Right lobe of liver (tissue), 6 donors: ENCODE measurements around the gene SCYL1. TPM values are rescaled to one million over a fixed set of nuclear protein-coding genes. Genes with fewer than 3 reads are reported as not detected.

Experiments used
- ATAC-seq, 4 donors: fragments of 200-7000 bp; cut with Tn5 transposase; one replicate each; pipeline ENCODE4 v1.9.1; 2020; ENCODE audit warnings: mild to moderate bottlenecking in 4 of 4, moderate library complexity in 4 of 4
- DNase-seq, 3 donors: peaks; one replicate each; pipeline ENCODE4 v3.0.0-alpha.2; 2020
- H3K27ac ChIP-seq, 3 donors: fragments of 200-600 bp; one replicate each; pipeline ENCODE4 v1.8.0; 2022
- H3K27me3 ChIP-seq, 2 donors: fragments of 200-600 bp; one replicate each; pipeline ENCODE4 v1.8.0; 2022
- H3K36me3 ChIP-seq, 4 donors: fragments of 200-600 bp; sonication (generic) in 1 of 4; one replicate each; pipeline versions ENCODE4 v1.5.1 to v1.8.0; 2017 to 2022; ENCODE audit warnings: control low read depth in 1 of 4
- H3K4me1 ChIP-seq, 4 donors: fragments of 200-600 bp; sonication (generic) in 1 of 4; one replicate each; pipeline versions ENCODE4 v1.5.1 to v1.8.0; 2017 to 2022; ENCODE audit warnings: control low read depth in 1 of 4
- H3K4me3 ChIP-seq, 3 donors: fragments of 200-600 bp; one replicate each; pipeline ENCODE4 v1.8.0; 2022
- H3K9me3 ChIP-seq, 4 donors: fragments of 200-600 bp; sonication (generic) in 1 of 4; one replicate each; pipeline versions ENCODE4 v1.5.1 to v1.8.0; 2017 to 2022; ENCODE audit warnings: control low read depth in 1 of 4
- POLR2A ChIP-seq: fragments of 450-650 bp; IDR thresholded peaks from one replicate; pipeline ENCODE4 v1.6.1; 2017; ENCODE audit warnings: antibody characterized with exemption, mild to moderate bottlenecking
- WGBS: methylation state at CpG from one replicate; pipeline ENCODE4 v1.1.6; 2018; ENCODE audit warnings: low coverage, low lambda C conversion rate; ENCODE audit not compliant: insufficient coverage; ENCODE audit errors: missing lambda C conversion rate; 5-methylcytosine and 5-hydroxymethylcytosine counted together
- intact Hi-C, 2 donors: fragments of 100-400 bp; cut with DNase I; formaldehyde crosslinking; loops; one replicate each; pipeline versions ENCODE4 v1.11.2 to v1.14.1; 2022
- total RNA-seq, 6 experiments: library from RNA; depleted of rRNA in 2 of 6; stranded (reverse); fragments of >200 nt in 2 of 6; fragmentation: NEBNext Ultra II Directional in 3 of 6; extraction: Animal tissue kit (Norgen Biotek cat#: 25700) in 3 of 6; gene quantifications; one replicate each; pipeline versions ENCODE4 v1.1.0 to v1.2.4, GENCODE V29; 2016 to 2023
- TF ChIP-seq, protein P1 (sequence below), 4 donors: fragments of 200-600 bp in 3 of 4; fragments of 450-650 bp in 1 of 4; IDR thresholded peaks; one replicate each; pipeline versions ENCODE4 v1.5.1 to v1.8.0; 2016 to 2022; ENCODE audit warnings: antibody characterized with exemption in 4 of 4, mild to moderate bottlenecking in 2 of 4
- donor health status: DM: no; HTN: yes; CAD: no.
- donor health status: DM: no; HTN: no; CAD: no.
- donor health status: DM: no; HTN: no; CAD: no.
- donor health status: DM: no; HTN: yes; CAD: no.
- donor health status: DM: no; HTN: yes; CAD: no.

Gene SCYL1
- total RNA-seq, 6 experiments from 2014 or later = 51.3 to 82.3 (median 57.0) TPM

GRCh38 chr11:65489706-65490320 is 35.1 kb upstream of the SCYL1 start:
- Histone ChIP-seq H3K9me3 (no peaks in the 10 kb centered on the region), H3K4me1 (peaks cover 0 to 46% (median 34%) of the 10 kb centered on the region in 4 donors), H3K27ac (peak overlapping the region; percentile 58 to 100 (median 94)), H3K36me3 (no peaks in the 10 kb centered on the region), H3K27me3 (no peaks in the 10 kb centered on the region), H3K4me3 (no peak overlapping the region)
- intact Hi-C loops = no loop called here
- no peak for ATAC-seq
- TF ChIP-seq, protein P1, sequence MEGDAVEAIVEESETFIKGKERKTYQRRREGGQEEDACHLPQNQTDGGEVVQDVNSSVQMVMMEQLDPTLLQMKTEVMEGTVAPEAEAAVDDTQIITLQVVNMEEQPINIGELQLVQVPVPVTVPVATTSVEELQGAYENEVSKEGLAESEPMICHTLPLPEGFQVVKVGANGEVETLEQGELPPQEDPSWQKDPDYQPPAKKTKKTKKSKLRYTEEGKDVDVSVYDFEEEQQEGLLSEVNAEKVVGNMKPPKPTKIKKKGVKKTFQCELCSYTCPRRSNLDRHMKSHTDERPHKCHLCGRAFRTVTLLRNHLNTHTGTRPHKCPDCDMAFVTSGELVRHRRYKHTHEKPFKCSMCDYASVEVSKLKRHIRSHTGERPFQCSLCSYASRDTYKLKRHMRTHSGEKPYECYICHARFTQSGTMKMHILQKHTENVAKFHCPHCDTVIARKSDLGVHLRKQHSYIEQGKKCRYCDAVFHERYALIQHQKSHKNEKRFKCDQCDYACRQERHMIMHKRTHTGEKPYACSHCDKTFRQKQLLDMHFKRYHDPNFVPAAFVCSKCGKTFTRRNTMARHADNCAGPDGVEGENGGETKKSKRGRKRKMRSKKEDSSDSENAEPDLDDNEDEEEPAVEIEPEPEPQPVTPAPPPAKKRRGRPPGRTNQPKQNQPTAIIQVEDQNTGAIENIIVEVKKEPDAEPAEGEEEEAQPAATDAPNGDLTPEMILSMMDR (IDR thresholded peaks at IDR 0.05) = no peak
- TF ChIP-seq POLR2A = no peak
- WGBS = 77% methylated on average over 8 of the region's 8 CpGs
- peak in 1 of 3 donors; percentile 19 for DNase-seq

- no peaks in the 10 kb centered on the region for H3K27me3 ChIP-seq
- peaks cover 0 to 57% (median 36%) of the 10 kb centered on the region in 4 donors for H3K4me1 ChIP-seq
- H3K36me3 ChIP-seq = no peaks in the 10 kb centered on the region
- intact Hi-C loops = no loop called here
- ATAC-seq (no peak), DNase-seq (peak in 1 of 3 donors; percentile 45)
- peak overlapping the region; percentile 94 to 100 (median 94) for H3K27ac ChIP-seq
- H3K4me3 ChIP-seq = no peak overlapping the region
- no peak for TF ChIP-seq POLR2A
- TF ChIP-seq, protein P1 (IDR thresholded peaks at IDR 0.05) = no peak
- WGBS = no CpG with 5 or more reads among the region's 3 CpGs
- H3K9me3 ChIP-seq = no peaks in the 10 kb centered on the region
These were observed 33.8 kb upstream of the SCYL1 start for GRCh38 chr11:65491163-65491465.

GRCh38 chr11:65491614-65492386 is 33.1 kb upstream of the SCYL1 start:
- Histone ChIP-seq H3K4me3 (no peak overlapping the region), H3K27me3 (no peaks in the 10 kb centered on the region), H3K4me1 (peaks cover 0 to 64% (median 39%) of the 10 kb centered on the region in 4 donors), H3K27ac (peak overlapping the region; percentile 94 to 100 (median 94)), H3K36me3 (no peaks in the 10 kb centered on the region), H3K9me3 (no peaks in the 10 kb centered on the region)
- ATAC-seq (peak; percentile 3 to 16 (median 14)), DNase-seq (peak; percentile 58 to 79 (median 71))
- WGBS = 30% methylated on average over 10 of the region's 17 CpGs
- intact Hi-C loops = no loop called here
- TF ChIP-seq POLR2A = no peak
- TF ChIP-seq, protein P1 (IDR thresholded peaks at IDR 0.05) = no peak

DNA sequence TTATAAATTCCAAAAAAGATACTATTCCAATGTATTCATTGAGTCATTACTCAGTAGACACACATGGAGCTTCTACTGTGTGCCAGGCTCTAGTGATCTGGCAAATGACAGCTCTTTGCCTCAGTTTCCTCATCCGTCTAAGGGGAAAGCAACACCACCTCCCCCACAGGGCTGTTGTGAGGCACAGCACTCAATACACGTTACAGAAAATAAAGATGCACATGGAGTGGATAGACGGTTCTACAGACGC is 32.6 kb upstream of the SCYL1 start:
- TF ChIP-seq, protein P1 (IDR thresholded peaks at IDR 0.05) = no peak
- no peak for TF ChIP-seq POLR2A
- H3K4me1 ChIP-seq = peaks cover 0 to 67% (median 40%) of the 10 kb centered on the region in 4 donors
- ATAC-seq (no peak), DNase-seq (no peak)
- H3K36me3 ChIP-seq = no peaks in the 10 kb centered on the region
- H3K4me3 ChIP-seq = no peak overlapping the region
- WGBS = 68% methylated on average over 4 of the region's 4 CpGs
- intact Hi-C loops = no loop called here
- no peaks in the 10 kb centered on the region for H3K27me3 ChIP-seq
- peak overlapping the region; percentile 94 to 100 (median 94) for H3K27ac ChIP-seq
- H3K9me3 ChIP-seq = no peaks in the 10 kb centered on the region
